GM06990 (cell line): Measurements from ENCODE around the gene ZBTB45.

Source experiments
- DNase-seq: peaks from one replicate; pipeline ENCODE4 v3.0.0-alpha.2; 2011; ENCODE audit not compliant: insufficient read length; ENCODE audit errors: extremely low read depth
- H3K27me3 ChIP-seq: replicated peaks from 2 replicates; pipeline ENCODE4 v1.6.0; 2011; ENCODE audit warnings: low read length; ENCODE audit not compliant: control insufficient read depth, insufficient read depth
- H3K36me3 ChIP-seq: 2 replicates; pipeline ENCODE4 v1.5.1; 2011; ENCODE audit warnings: low read length; ENCODE audit not compliant: control insufficient read depth, insufficient read depth
- H3K4me3 ChIP-seq: replicated peaks from 2 replicates; pipeline ENCODE4 v1.5.1; 2011; ENCODE audit warnings: low read depth, mild to moderate bottlenecking, control low read depth, low read length
- TF ChIP-seq, protein P1 (sequence below): IDR thresholded peaks from 2 replicates; pipeline ENCODE4 v1.5.1; 2011; ENCODE audit warnings: low read length, control low read depth, mild to moderate bottlenecking, inconsistent platforms; ENCODE audit not compliant: insufficient read depth, poor library complexity, severe bottlenecking

ZBTB45 gene

DNA sequence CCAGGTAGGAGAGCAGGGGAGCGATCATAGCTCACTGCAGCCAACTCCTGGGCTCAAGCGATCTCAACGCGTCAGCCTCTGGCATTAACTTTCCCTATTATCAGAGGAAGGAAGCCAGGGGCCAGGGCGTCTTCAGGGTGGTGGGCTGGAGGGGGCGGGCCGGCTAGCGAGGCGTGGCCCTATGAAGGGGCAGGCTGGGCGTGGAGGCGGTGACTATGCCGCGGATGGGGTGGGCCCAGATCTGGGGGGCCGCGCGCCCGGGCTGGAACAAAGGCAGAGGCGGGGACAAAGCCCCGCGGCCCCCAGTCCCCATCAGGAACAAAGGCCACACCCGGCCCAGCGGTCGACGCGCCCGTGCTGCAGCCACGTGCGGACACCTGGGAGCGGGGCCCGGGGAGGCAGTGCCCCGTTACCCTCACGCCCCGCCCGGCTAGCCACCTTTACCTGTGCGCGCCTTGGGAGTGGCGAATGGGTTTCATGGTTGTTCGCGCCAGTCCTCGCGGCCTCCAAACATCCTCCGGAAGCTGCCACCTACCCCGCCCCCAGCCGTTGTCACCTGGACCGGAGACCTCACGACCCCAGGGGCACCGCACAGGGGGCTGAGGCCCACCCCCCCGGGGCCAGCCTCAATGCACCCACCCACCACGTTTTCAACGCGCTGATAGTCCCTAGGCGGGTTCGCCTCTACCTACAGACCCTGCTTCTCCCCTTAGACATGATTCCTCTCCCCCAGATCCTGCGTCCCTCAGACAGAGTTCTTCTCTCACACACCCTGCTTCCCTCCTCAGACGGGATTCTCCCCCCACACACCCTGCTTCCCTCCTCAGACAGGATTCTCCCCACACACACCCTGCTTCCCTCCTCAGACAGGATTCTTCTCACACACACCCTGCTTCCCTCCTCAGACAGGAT is 18.9 kb upstream of the ZBTB45 start:
- H3K36me3 ChIP-seq = no peaks in the 10 kb centered on the region
- no peaks in the 10 kb centered on the region for H3K27me3 ChIP-seq
- TF ChIP-seq, protein P1, sequence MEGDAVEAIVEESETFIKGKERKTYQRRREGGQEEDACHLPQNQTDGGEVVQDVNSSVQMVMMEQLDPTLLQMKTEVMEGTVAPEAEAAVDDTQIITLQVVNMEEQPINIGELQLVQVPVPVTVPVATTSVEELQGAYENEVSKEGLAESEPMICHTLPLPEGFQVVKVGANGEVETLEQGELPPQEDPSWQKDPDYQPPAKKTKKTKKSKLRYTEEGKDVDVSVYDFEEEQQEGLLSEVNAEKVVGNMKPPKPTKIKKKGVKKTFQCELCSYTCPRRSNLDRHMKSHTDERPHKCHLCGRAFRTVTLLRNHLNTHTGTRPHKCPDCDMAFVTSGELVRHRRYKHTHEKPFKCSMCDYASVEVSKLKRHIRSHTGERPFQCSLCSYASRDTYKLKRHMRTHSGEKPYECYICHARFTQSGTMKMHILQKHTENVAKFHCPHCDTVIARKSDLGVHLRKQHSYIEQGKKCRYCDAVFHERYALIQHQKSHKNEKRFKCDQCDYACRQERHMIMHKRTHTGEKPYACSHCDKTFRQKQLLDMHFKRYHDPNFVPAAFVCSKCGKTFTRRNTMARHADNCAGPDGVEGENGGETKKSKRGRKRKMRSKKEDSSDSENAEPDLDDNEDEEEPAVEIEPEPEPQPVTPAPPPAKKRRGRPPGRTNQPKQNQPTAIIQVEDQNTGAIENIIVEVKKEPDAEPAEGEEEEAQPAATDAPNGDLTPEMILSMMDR = no peak
- no peak for DNase-seq
- peak overlapping the region; percentile 40 for H3K4me3 ChIP-seq

DNA sequence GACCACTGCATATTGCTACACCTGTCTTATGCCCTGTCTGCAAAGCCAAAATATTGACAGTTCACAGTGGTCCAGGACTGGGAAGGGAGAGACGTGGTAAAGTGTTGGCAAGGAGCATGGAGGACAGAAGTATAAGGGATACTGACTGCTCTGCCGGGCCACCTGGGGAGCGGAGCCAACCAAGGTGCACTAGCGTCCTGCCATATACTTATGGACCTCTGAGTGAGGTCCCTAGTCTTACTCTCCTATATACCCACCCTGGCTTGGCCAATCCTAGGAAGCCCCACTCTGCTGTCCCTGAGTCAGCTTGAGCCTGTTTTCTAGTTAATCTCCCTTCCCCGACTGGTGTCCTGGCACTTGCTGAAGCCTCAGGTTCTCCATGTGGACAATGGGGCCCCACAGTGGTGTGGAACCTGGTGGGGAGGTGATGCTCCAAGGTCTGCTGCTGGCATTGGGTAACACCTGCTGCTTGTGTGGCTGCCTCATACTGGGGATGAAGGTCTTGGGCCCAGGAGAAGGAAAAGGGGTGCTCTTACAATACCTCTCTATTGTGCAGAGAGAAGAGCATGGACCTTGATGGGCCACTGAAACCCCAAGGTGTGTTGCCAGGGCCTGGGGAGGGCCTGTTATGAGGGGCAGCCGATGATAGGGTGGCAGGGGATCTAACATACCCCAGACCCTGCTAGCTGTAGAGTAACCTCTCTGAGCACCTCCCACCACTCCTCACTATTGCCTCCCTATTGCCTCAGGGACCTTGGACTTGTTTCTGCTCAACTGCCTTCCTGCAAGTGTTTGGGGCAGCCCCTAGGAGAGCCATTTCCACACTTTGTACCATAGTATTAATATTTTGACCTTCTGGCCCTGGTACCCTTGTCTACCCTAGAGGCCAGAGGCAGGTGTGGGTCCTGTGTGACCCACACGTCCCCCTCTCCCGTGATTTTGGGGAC is 17.5 kb upstream of the ZBTB45 start:
- Histone ChIP-seq H3K4me3 (no peak overlapping the region), H3K27me3 (no peaks in the 10 kb centered on the region), H3K36me3 (no peaks in the 10 kb centered on the region)
- no peak for DNase-seq
- TF ChIP-seq, protein P1 = no peak

DNA sequence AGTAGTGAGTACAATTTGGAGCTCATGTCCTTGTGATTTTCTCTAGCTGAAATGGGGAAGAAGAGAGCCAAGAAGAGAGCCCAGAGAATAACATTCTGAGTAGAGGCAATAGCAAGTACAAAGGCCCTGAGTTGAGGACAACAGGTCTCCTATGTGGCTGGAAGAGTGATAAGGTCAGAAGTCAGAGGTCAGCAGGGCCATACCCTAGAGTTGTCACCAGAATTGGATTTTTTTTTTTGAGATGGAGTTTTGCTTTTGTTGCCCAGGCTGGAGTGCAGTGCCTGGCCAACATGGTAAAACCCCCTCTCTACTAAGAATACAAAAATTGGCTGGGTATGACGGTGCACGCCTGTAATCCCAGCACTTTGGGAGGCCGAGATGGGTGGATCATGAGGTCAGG is 16.2 kb upstream of the ZBTB45 start:
- DNase-seq = no peak
- TF ChIP-seq, protein P1 = no peak
- H3K27me3 ChIP-seq = no peaks in the 10 kb centered on the region
- no peaks in the 10 kb centered on the region for H3K36me3 ChIP-seq
- no peak overlapping the region for H3K4me3 ChIP-seq

DNA sequence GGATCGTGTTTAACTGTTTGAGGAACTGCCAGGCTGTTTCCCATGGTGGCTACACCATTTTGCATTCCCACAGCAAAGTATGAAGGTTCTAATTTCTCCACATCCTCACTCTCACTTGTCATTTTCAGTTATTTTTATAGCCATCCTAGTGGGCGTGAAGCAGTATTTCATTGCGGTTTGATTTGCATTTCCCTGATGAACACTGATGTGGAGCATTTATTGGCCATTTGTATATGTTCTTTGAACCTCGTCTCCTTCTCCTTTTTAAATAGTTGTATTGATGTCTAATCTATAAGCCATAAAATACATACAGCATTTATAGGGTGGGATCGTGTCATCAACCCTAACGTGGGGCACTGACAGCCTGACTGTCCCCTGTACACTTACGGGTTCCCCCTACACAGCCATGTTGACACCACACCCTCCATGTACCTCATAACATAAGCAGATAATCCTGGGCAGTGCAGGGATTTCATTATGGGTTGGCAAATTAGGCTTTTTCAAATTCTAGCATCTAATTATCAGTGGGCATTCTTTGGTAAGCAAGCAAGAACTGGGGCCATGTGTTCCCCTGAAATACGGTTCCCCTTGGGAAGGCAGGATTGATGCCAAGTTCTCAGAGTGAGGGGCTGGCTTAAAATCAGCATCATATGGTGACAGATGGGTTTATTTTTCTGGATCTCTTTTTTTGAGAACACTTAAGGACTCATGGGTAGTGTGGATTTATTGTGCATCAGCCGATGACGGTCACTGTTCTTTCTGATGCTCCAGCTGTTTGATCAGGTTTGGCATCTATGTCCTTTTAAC is 11.6 kb upstream of the ZBTB45 start:
- TF ChIP-seq, protein P1 = no peak
- no peak for DNase-seq
- no peak overlapping the region for H3K4me3 ChIP-seq
- H3K36me3 ChIP-seq = no peaks in the 10 kb centered on the region
- no peaks in the 10 kb centered on the region for H3K27me3 ChIP-seq

DNA sequence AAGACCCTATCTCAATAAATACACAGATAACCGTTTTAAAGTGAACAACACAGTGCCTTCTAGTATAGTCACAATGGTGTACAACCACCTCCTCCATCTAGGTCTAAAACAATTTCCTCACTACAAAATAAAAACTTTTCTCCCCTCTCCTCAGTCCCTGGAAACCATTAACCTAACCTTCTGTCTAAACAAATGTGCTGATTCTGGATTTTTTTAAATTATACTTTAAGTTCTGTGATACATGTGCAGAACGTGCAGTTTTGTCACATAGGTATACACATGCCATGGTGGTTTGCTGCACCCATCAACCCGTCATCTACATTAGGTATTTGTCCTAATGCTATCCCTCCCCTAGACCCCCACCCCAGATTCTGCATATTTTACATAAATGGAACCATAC is 9.8 kb upstream of the ZBTB45 start:
- Histone ChIP-seq H3K27me3 (no peaks in the 10 kb centered on the region), H3K4me3 (no peak overlapping the region), H3K36me3 (no peaks in the 10 kb centered on the region)
- DNase-seq = no peak
- TF ChIP-seq, protein P1 = no peak
